ENCODE measurements around the gene HSD17B1.

DNA sequence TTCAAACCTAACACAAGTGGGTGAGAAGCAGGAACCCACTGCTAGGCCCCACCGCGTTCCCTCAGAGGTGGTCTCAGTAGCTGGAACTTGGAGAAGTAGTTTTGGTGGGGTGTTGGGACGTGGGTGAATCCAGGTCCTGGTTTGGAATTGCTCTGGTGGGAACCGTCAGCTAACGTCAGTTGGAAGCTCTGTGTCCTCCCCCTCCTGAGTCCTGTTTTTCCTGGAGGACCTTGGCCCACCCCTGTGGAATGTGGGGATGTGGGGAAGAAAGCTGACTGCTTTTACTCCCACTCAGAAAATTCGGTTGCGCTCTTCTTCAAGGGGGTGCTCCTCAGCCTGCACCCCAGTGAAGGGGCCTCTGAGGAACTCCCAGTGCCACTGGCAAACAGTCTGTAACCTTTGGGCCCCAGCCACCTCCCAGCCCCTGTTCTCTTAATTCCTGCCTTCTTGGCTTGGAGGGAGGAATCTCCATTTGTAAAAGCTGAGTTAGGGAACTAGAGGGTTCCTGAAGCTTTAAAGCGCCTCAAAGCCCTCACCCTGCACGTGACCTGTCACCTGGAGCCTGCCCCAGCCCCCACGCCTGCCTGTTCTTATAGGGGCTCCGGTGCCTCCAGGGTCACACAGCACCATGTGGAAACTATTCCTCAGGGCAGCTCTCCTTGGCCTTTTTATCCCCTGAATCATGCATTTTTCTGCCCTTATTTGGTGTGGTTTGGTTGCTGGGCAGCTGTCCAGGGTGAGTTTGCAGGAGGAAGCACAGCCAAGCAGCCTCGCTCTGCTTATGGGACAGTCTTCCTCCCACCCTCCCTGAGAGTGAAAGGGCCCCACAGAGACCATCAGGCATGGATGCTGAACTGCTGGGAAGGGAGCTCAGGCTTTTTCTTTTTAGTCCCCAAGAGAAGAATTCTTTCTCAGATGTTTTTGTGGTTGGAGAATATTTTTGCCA, 32.9 kb upstream of the HSD17B1 start:
- TF ChIP-seq, protein P1, sequence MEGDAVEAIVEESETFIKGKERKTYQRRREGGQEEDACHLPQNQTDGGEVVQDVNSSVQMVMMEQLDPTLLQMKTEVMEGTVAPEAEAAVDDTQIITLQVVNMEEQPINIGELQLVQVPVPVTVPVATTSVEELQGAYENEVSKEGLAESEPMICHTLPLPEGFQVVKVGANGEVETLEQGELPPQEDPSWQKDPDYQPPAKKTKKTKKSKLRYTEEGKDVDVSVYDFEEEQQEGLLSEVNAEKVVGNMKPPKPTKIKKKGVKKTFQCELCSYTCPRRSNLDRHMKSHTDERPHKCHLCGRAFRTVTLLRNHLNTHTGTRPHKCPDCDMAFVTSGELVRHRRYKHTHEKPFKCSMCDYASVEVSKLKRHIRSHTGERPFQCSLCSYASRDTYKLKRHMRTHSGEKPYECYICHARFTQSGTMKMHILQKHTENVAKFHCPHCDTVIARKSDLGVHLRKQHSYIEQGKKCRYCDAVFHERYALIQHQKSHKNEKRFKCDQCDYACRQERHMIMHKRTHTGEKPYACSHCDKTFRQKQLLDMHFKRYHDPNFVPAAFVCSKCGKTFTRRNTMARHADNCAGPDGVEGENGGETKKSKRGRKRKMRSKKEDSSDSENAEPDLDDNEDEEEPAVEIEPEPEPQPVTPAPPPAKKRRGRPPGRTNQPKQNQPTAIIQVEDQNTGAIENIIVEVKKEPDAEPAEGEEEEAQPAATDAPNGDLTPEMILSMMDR (conservative IDR thresholded peaks at IDR 0.05 in 1 of 2, IDR thresholded peaks at IDR 0.05 in 1 of 2; ENCODE audit: low read depth in 1 of 2, low read length in 2 of 2), result no peak
- TF ChIP-seq EZH2 (IDR thresholded peaks at IDR 0.05; ENCODE audit: low read length, missing control alignments), result no peak

Measured in fibroblast of lung (primary cell).